NCI-H69 (cell line): ENCODE measurements around the gene MORF4L1.
"Not testable (repeated sequence)": the region's sequence is repeated elsewhere in the genome, so short reads cannot be mapped to it uniquely, and the experiment has no call there.

Experiments used
- DNase-seq: peaks from one replicate; lab custom pipeline; 2025; lab: John Stamatoyannopoulos, UW

Gene MORF4L1

DNA sequence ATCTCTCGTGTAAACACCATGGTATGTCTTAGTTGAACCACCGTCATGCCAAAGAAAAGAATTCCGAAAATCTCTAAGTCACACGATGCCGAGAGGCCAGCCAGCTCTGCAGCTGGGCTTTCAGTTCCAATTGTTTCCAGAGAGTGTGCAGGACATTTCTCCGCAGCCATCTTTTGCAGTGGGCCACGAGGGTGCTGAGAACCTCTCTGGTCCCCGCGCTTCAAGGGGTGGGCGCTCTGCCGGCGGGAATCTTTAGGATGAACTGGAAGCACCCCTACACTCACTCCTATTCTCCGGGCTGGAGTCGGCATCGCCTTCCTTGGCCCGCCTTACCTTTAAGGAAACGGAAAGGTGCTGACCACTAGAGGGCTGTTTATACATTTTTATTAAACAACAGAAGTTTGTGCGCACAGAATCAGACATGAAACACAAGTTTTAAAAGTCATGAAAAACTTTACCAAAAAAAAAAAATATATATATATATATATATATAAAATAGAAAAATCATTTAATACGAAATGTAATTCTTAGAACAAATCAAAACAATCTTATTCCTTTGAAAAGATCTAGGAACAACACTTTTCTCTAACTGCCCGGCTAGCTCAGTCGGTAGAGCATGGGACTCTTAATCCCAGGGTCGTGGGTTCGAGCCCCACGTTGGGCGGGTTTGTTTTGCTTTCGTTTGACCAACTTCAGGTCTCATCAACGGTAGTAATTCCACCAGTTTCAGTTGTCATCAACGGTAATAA, 12.5 kb upstream of the MORF4L1 start:
- peak; percentile 90 for DNase-seq

DNA sequence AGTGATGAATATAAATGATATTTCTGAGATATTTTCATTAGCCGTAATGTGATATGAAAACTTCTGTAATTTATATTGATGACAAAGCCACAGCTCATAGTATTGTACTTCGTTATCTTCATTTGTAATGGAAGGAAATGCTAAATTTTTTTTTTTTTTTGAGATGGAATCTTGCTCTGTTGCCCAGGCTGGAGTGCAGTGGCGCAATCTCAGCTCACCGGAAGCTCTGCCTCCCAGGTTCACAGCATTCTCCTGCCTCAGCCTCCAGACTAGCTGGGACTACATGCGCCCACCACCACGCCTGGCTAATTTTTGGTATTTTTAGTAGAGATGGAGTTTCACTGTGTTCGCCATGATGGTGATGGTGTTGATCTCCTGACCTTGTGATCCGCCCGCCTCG, 7.1 kb upstream of the MORF4L1 start:
- not testable (repeated sequence) for DNase-seq

DNA sequence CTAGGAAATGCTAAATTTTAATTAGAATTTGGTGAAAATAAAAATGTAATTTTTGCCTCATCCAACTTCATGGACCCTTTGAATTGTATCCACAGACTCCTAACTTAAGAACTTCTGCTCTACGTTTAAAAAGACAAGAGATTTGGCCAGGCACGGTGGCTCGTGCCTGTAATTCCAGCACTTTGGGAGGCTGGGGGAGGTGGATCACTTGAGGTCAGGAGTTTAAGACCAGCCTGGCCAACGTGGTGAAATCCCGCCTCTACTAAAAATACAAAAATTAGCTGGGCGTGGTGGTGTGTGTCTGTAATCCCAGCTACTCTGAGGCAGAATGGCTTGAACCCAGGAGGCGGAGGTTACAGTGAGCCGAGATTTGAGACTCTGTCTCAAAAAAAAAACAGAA, 6.7 kb upstream of the MORF4L1 start:
- not testable (repeated sequence) for DNase-seq

DNA sequence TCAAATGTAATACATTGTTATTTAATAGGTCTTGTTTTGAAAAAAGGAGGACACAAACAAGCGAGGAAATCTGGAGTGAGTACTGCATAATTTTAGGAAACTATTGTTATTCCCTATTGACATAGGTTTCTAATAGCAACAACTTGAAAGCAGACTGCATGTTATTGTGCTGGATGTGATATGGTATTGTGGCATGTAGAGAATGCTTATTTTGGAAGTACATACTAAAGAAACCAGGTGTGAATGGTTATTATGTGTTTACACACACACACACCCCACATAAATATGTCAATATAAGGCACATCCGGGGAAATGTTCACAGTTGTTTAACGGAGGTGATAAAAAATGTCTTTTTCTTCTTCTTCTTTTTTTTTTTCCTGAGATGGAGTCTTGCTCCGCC, 5.9 kb upstream of the MORF4L1 start:
- DNase-seq: no peak

DNA sequence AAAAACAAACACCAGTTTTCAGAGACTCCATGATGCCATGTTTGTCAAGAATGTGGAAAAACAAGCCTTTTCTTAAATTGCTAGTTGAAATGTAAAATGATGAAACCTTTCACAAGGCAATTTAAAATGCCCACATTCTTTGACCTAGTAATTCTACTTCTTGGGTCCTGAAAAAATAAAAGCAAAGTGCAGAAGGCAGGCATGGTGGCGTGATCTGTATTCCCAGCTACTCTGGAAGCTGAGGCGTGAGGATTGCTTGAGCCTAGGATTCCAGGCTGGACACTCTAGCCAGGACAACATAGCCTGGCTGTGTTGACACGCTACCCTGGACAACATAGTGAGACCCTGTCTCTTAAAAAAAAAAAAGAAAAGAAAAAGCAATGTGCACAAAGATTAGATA, 4.3 kb upstream of the MORF4L1 start:
- no peak for DNase-seq

DNA sequence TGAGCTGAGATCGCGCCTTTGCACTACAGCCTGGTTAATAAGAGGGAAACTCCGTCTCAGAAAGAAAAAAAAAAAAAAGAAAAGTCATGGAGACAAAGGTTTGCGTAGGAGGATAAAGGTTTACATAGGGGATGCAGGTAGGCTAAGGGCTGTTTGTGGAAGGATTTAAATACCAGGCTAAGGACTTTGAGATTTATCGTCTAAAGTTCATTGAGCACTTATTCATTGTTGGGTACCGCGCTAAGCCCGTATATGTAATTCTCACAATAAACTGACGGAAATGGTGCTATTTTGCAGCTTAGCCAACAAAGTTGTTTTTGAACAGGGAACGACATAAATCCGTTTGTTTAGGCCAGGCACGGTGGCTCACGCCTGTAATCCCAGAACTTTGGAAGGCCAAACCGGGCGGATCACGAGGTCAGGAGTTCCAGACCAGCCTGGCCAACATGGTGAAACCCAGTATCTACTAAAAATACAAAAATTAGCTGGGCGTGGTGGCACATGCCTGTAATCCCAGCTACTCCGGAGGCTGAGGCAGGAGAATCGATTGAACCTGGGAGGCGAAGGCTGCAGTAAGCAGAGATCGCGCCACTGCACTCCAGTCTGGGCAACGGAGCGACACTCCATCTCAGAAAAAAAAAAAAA, 1.1 kb upstream of the MORF4L1 start:
- DNase-seq: not testable (repeated sequence)

DNA sequence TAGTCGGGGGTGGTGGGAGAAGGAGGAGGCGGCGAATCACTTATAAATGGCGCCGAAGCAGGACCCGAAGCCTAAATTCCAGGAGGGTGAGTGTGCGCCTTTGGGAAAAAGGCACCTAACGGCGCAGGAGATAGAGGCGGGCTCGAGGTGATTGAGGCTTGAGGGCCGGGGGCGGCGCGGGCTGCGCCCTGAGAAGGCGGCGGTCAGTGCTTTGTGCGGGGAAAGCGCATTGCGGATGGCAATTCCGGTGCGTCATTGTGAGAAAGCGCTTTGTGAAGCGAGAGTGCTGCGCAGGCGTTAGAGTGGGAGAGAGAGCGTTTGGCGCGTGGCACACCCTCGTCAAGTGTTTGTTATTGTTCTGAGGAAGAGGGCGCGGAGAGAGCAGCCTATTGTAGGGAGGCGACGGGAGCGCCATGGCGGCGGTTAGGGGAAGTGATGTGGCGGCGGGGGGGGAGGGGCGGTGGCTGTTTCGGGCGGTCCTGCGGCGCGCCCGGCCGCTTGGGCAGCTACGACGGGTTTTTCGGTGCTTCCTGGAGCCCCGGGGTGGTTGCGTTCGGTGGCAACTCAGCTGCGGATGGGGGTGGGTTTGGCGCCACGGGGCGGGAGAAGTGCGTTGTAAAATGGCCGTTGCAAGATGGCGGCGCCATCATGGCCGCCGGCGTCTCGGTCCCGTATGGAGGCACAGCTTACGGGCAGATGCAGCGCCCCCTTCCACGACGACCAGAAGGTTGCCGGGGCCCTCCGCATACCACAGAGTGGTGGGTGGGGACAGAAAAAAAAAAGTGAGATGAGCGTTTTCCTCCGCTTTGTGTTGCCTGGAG, 492 bp downstream of the MORF4L1 start:
- DNase-seq: peak; percentile 93

DNA sequence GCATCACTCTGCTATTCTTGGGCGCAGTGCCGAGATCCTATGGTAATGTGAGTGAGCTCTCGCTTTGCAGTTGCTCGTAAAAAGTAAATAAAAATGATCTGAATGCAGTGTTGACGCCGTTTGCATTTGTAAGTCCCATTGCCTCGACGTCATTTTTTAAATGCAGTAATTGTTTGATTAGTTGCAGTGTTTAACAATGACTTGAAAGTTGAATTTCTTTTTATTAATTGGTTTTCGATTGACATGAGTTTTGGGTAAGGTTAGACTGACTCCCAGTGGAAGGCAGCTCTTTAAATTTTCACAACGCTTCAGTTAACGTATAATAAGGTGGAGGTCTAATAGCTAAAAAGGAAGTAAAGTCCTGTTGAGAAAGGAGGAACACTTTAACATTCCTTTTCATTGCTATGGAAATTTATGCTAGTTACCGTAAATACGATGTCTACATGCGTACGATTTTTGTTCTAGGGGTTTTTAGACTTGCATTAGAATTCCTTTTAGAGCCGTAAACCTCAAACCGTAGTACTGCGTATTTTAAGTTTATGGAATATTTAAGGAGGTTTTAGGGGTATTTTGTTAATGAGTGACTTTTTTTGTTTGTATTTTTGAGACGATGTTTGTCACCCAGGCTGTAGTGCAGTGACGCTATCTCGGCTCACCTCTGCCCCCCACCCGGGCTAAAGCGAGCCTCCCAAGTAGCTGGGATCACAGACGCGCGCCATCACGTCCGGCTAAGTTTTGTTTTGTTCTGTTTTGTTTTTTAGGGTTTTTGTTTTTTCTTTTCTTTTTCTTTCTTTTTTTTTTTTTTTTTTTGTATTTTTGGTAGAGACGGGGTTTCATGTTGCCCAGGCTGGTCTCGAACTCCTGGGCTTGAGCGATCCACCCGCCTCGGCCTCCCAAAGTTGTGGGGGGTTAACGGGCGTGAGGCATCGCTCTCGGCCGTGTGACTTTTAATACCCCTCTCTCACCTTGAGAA, 1.4 kb downstream of the MORF4L1 start:
- peak; percentile 52 for DNase-seq

DNA sequence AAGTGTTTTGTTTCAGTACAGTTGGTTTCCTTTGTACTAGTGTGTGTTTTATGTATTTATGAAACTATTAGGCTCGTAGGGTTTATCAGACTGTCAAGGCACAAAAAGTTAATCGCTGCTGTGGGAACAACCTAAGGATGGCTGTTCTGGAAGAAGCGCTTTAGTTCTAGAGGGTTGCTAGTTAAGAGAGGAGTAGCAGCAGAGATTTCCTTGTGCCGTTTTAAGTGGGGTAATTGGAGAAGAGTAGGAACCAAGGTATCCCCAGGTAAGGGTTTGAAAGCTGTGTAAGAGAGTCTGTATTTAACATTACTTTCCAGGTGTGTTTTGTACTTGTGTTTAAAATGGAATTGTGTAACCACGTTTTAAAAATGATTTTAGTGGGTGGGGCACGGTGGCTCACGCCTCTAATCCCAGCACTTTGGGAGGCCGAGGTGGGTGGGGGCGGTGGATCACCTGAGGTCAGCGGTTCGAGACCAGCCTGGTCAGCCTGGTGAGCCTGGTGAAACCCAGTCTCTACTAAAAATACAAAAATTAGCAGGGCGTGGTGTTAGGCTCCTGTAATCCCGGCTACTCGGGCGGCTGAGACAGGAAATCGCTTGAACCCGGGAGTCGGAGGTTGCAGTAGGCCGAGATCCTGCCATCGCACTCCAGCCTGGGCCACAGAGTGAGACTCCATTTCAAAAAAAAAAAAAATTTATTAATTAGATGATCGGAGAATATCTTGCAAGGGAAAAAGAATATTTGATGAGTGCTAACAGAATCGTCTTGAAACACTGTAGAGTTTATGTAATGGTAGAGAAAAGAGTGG, 2.6 kb downstream of the MORF4L1 start:
- no peak for DNase-seq

DNA sequence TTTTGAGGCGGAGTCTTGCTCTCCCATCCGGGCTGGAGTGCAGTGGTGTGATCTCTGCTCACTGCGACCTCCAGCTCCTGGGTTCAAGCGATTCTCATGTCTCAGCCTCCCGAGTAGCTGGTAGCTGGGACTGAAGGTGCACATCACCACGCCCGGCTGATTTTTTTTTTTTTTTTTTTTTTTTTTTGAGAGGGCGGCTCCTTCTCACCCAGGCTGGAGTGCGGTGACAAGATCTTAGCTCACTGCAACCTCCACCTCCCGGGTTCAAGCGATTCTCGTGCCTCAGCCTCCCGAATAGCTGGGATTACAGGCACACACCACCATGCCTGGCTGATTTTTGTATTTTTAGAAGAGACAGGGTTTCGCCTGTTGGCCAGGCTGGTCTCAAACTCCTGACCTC, 4.3 kb downstream of the MORF4L1 start:
- not testable (repeated sequence) for DNase-seq

DNA sequence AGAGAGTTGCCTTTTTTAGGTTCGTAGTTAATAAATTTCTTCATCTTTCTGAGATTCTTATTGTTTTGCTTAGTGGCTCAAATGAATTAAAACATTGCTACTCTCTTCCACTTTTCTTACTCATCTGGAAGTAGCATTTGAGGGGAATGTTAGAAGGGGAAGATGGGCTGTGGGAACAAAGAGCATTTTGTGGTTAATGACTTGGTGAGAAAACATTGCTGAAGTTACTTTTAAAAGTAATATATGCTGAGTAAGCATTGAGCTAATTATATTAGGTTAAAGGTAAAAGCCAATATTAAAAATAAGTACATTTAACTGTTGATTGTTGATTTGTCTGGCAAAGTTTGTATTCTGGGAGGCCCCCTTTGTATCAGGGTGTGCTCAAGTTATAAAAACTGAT, 5.7 kb downstream of the MORF4L1 start:
- DNase-seq: no peak

DNA sequence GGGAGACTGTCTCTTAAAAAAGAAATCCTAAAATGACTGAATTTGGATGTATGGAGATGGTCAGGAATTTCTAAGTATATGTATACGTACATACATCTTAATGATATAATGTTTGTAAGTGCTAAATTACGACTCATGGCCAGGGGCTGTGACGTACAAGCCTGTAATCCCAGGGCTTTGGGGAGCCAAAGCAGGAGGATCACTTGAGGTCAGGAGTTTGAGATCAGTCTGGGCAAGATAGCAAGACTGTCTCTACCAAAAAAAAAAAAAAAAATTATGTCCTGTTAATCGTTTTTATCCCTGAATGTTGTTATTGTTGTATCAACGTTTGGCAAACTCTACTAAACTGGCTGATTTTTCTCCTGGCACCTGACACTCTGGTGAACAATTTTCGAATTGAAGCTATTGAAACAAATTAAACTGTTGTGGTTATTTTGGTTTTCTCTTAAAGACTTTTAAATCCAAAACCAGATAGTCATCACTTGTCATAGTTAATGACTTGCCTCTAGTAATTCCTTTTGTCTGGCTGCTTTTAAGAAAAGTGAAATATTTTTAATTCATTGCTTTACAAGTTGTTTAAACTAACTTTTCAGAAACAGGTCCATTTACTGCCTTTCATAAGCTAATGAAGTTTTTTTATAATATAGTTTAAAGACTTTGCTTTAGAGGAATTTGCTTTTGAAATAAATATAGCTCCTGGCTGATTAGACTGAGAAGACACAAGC, 7.0 kb downstream of the MORF4L1 start:
- DNase-seq: no peak

DNA sequence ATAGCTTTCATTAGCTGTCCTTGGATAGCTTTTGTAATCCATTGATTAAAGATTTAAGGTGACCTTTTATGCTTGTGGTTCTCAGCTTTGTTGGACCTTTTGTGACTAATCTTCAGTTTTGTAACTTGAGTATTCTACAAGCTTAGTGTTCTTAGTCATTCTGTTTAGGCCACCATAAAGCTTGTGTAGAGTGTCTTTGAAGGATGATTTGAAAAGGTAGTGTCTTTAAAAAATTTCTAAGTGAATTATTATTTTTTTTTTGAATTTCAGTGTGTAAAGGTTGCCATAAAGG, 7.5 kb downstream of the MORF4L1 start:
- DNase-seq: no peak

DNA sequence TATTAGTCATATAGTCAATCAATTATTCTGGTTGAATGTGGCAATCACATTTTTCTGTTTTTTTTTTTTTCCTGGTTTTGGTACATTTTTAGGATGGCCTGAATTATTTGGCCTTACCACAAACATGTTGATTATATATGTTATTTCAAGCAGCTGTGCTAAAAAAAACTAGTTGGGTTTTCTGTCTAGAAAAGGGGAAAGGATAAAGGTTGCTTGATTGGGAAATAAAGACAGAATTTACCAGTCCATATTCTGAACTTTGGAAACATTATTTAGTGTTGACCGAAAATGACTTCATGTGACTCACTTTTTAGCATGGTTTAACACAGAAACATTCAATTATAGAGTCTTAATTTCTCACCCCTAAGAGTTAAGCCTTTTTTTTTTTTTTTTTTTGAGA, 8.1 kb downstream of the MORF4L1 start:
- DNase-seq: no peak

DNA sequence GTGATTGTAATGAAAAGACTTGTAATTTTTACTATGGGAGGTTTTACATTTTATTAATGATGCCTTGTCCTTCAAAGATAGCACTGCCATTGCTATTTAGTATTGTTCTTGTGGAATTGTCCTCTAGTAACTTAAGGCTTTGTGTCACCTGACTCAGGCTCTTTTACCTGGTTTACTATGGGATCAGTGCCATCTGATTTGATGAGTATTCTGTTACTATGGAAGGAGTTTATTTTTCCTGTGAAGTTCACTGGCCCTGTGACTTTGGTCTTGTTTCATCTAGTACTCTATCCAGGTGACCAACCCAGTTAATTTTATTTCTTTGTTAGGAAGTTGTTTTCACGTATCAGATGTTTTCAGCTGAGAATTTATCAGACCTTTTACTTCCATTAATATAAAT, 9.0 kb downstream of the MORF4L1 start:
- DNase-seq: no peak

DNA sequence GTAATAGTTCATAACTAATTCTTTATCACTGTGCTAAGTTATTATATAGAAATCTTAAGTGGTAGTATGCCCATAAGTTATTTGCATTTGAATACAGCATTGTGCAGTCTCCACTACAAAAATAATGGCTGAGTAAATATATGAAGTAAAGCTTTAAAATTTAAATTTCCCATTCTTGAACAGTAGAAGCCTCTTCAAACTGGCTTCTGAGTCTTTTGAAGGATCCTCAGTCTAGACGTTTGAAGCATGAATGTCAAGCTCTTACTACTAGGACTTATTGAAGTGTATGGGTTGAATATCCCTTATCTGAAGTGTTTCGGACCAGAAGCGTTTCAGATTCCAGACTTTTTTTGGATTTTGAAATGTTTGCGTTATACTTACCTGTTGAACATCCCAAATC, 16.3 kb downstream of the MORF4L1 start:
- DNase-seq: no peak

DNA sequence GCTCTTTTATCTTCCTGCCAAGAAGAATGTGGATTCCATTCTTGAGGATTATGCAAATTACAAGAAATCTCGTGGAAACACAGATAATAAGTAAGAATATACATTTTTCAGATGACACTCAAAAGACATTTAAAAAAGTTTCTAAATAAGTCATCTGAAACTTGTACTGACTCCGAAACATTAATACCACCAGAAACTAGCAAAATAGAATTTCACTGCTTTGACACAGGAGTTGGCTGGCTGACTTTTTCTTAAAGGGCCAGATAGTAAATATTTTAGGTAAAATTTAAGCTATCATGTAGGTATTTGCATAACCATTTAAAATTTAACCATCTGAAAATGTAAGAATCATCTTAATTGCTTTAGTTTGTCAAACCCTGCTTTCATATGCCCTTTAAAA, 20.8 kb downstream of the MORF4L1 start:
- DNase-seq: no peak

DNA sequence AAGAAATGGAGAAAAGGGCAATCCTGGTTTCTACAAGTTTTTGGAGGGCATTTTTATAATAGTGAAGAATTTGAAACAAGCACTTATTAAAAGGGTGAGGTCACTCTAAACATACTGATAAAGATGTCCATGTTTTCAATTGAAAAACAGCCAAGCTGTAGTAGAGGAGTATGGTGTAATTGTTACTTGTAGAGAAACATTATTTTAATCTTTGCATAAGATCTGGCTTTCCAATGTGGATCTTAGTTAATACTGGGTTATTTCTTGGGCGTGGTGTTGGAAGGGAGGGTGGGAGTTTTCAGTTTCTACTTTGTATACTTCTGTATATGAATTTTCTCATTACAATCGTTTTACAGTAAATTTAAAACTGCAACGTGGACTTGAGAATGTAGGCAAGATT, 22.8 kb downstream of the MORF4L1 start:
- DNase-seq: no peak

DNA sequence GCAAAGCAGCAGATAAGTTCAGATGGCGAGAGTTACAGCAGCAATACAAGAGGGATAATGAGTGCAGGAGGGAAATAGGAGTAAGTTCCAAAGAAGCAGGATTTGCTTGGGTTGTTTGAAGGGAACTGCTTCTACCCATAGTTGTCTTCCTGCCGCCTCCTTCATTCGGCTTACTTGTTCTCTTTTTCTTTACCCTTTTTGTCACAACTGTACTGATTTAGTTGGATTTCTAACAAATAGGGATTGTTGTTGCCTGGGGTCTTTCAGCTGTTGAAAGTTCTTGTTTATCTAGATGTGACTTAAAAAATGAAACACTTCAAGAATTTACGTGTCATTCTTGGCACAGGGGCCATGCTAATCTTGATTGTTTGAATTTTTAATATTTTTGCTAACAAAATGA, 25.9 kb downstream of the MORF4L1 start:
- DNase-seq: no peak

DNA sequence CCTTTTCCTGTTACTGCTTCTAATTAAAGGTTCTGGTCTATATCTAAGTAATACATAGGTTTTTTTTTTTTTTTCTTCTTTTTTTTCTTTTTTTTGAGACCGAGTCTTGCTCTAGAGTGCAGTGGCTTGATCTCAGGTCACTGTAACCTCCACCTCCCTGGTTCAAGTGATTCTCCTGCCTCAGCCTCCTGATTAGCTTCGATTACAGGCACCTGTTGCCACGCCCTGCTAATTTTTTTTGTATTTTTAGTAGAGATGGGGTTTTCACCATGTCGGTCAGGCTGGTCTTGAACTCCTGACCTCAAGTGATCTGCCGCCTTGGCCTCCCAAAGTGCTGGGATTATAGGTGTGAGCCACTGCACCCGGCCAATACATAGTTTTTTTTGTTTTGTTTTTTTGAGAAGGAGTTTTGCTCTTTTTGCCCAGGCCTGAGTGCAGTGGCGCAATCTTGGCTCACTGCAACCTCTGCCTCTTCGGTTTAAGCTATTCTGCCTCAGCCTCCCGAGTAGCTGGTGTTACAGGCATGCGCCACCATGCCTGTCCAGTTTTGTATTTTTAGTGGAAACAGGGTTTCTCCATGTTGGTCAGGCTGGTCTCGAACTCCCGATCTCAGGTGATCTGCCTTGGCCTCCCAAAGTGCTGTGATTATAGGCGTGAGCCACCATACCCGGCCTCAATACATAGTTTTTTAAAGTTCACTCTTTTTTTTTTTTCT, 28.3 kb downstream of the MORF4L1 start:
- DNase-seq: not testable (repeated sequence)
